Stomach (tissue), 9 donors: ENCODE measurements around the gene GNPAT. TPM values are rescaled to one million over a fixed set of nuclear protein-coding genes. Genes with fewer than 3 reads are reported as not detected.

Experiments used
- DNase-seq, 2 donors: peaks; one replicate each; pipeline versions ENCODE4 v3.0.0 to v3.0.0-alpha.2; 2013 to 2019
- H3K27ac ChIP-seq, 5 donors: fragments of 200-600 bp in 4 of 5; sonication (generic) in 4 of 5; one replicate each; pipeline ENCODE4 v1.5.1; 2013 to 2019; ENCODE audit warnings: mild to moderate bottlenecking in 1 of 5, moderate library complexity in 1 of 5
- H3K27me3 ChIP-seq, 3 donors: fragments of 200-600 bp; sonication (generic); one replicate each; pipeline ENCODE4 v1.5.1; 2017 to 2019; ENCODE audit warnings: mixed run types in 1 of 3
- H3K36me3 ChIP-seq, 4 donors: fragments of 200-600 bp; sonication (generic); 1 replicate in 3 of 4; 2 replicates in 1 of 4; pipeline ENCODE4 v1.5.1; 2016 to 2019
- H3K4me1 ChIP-seq, 4 donors: fragments of 200-600 bp; sonication (generic); one replicate each; pipeline ENCODE4 v1.5.1; 2016 to 2019
- H3K4me3 ChIP-seq, 4 donors: fragments of 200-600 bp; sonication (generic) in 3 of 4; one replicate each; pipeline ENCODE4 v1.5.1; 2016 to 2019; ENCODE audit warnings: mild to moderate bottlenecking in 1 of 4
- H3K9me3 ChIP-seq, 4 donors: fragments of 200-600 bp; sonication (generic); one replicate each; pipeline ENCODE4 v1.5.1; 2016 to 2019
- EP300 ChIP-seq: sonication (generic); formaldehyde crosslinking; IDR thresholded peaks from one replicate; pipeline ENCODE4 v1.6.1; 2017; ENCODE audit warnings: antibody characterized with exemption
- POLR2A ChIP-seq, 4 donors: fragments of 450-650 bp; IDR thresholded peaks; one replicate each; pipeline ENCODE4 v1.6.1; 2016; ENCODE audit warnings: antibody characterized with exemption in 4 of 4, control low read depth in 2 of 4, mild to moderate bottlenecking in 1 of 4, moderate library complexity in 1 of 4
- POLR2AphosphoS5 ChIP-seq, 3 donors: sonication (generic); formaldehyde crosslinking; IDR thresholded peaks; one replicate each; pipeline ENCODE4 v1.6.1; 2016; ENCODE audit warnings: antibody characterized with exemption in 3 of 3
- WGBS, 5 donors: extraction: QIAGEN DNeasy Blood & Tissue Kit in 3 of 5; methylation state at CpG; one replicate each; pipeline versions ENCODE4 v1.1.5 to v1.1.7; 2013 to 2018; 5-methylcytosine and 5-hydroxymethylcytosine counted together
- intact Hi-C: fragments of 100-400 bp; cut with DNase I; formaldehyde crosslinking; loops from one replicate; pipeline ENCODE4 v1.15.1; 2023; ENCODE audit warnings: low total_unique reads
- polyA plus RNA-seq, 3 donors: library from polyadenylated mRNA; stranded (reverse); fragments of 200-250 nt; gene quantifications; one replicate each; pipeline ENCODE4 v1.2.3, GENCODE V29; 2013
- small RNA-seq, 4 donors: library from RNA; depleted of rRNA; stranded (forward); fragments of <200 nt; gene quantifications; one replicate each; pipeline ENCODE3, GENCODE V24; 2016
- total RNA-seq, 5 donors: library from RNA; depleted of rRNA; stranded (reverse); fragments of >200 nt; gene quantifications; one replicate each; pipeline versions ENCODE4 v1.1.0 to v1.2.3, GENCODE V29; 2014 to 2016
- TF ChIP-seq, protein P1 (sequence below), 7 experiments: fragments of 450-650 bp in 4 of 7; fragments of 200-600 bp in 3 of 7; sonication (generic) in 3 of 7; IDR thresholded peaks; one replicate each; pipeline ENCODE4 v1.5.1; 2016 to 2019; ENCODE audit warnings: antibody characterized with exemption in 7 of 7, control low read depth in 2 of 7, mild to moderate bottlenecking in 1 of 7
- donor health status: healthy with polysubstance abuse.
- donor health status: Bipolar disorder and iron deficiency.
- donor health status: healthy.

The GNPAT gene
- total and polyA plus RNA-seq, 8 donors: 35.9 to 76.8 (median 44.9) TPM

DNA sequence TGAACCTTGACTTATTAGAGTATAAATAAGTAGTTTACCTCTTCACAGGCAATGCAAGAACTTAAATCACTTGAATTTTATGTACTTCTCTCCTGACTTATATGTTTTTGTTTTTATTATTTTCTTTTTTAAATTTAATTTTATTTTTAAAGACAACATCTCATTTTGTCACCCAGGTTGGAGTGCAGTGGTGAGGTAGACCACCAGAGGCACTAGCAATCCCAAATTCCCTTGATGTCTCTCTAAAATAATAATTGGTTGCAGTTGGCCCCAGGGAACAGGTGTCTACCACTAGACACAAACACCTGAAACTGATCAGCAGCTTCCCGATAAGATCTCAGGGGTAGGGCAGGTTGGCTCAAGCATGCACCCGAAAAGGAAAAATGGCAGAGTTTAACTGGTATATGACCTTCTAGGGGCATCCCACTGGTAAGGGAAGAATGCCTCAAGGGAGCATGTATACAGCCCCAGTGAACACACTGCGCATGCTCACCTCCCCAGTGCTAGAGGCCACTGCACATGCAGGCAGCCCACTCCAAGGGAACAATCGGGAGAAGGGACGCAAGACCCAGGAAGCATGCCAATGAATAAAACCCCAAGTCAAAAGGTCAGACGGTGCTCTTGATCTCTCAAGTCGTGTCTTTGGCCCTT is 82.0 kb downstream of the GNPAT start:
- no peaks in the 10 kb centered on the region for H3K36me3 ChIP-seq
- H3K27me3 ChIP-seq: no peaks in the 10 kb centered on the region
- intact Hi-C loops: no loop called here
- WGBS, 5 donors: 67 to 81% (median 80%) methylated on average over 7 of the region's 7 CpGs
- TF ChIP-seq POLR2A (IDR thresholded peaks at IDR 0.05) (no peak), EP300 (no peak), POLR2AphosphoS5 (IDR thresholded peaks at IDR 0.05) (no peak)
- TF ChIP-seq, protein P1, sequence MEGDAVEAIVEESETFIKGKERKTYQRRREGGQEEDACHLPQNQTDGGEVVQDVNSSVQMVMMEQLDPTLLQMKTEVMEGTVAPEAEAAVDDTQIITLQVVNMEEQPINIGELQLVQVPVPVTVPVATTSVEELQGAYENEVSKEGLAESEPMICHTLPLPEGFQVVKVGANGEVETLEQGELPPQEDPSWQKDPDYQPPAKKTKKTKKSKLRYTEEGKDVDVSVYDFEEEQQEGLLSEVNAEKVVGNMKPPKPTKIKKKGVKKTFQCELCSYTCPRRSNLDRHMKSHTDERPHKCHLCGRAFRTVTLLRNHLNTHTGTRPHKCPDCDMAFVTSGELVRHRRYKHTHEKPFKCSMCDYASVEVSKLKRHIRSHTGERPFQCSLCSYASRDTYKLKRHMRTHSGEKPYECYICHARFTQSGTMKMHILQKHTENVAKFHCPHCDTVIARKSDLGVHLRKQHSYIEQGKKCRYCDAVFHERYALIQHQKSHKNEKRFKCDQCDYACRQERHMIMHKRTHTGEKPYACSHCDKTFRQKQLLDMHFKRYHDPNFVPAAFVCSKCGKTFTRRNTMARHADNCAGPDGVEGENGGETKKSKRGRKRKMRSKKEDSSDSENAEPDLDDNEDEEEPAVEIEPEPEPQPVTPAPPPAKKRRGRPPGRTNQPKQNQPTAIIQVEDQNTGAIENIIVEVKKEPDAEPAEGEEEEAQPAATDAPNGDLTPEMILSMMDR (IDR thresholded peaks at IDR 0.05): no peak
- no peaks in the 10 kb centered on the region for H3K9me3 ChIP-seq
- peaks cover 0 to 5% (median 0%) of the 10 kb centered on the region in 4 donors for H3K4me1 ChIP-seq
- no peak overlapping the region for H3K27ac ChIP-seq
- H3K4me3 ChIP-seq: no peak overlapping the region
- no peak for DNase-seq

DNA sequence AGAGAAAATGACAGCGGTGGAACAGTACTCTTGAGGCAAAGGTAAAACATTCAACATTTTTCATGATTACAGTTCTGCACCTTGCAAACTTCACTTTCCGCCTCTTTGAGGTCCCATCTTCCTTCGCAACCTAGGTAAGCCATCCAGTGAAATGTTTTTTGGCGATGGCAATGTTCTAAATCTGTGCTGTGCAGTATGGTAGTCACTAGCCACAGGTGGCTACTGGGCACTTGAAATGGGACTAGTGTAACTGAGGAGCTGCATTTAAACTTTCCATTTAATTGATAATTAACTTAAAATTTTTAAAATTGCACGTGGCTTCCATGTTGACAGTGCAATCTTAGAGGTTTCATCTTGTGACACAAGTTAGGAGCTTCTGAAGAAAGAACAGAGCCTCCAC is 83.6 kb downstream of the GNPAT start:
- TF ChIP-seq POLR2A (IDR thresholded peaks at IDR 0.05) (no peak), POLR2AphosphoS5 (IDR thresholded peaks at IDR 0.05) (no peak), EP300 (no peak)
- TF ChIP-seq, protein P1 (IDR thresholded peaks at IDR 0.05): no peak
- no peak for DNase-seq
- intact Hi-C loops: no loop called here
- Histone ChIP-seq H3K27ac (no peak overlapping the region), H3K4me3 (no peak overlapping the region), H3K4me1 (peaks cover 0 to 5% (median 0%) of the 10 kb centered on the region in 4 donors), H3K36me3 (no peaks in the 10 kb centered on the region), H3K9me3 (no peaks in the 10 kb centered on the region), H3K27me3 (no peaks in the 10 kb centered on the region)
- WGBS, 5 donors: 82 to 89% (median 88%) methylated on average over 5 of the region's 5 CpGs

DNA sequence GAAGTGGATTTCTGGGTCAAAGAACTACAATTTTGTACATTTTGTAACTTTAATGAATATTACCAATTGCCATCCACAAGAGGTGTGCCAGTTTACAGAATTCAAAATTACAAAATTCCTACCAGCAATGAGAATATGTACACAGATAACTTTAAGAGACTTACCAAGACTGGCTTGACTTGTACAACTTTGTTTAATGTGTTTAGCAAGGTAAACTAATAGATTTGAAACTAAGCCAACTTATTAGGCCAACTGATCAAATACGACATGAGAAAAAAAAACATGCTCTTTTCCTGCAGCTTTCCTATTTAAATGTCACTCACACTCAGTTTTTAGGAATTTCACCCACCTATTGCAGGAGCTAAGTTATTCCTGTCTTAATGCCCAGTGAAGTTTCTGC is 85.2 kb downstream of the GNPAT start:
- Histone ChIP-seq H3K4me3 (no peak overlapping the region), H3K4me1 (peaks cover 0 to 5% (median 0%) of the 10 kb centered on the region in 4 donors), H3K27ac (no peak overlapping the region), H3K27me3 (no peaks in the 10 kb centered on the region), H3K36me3 (peaks cover 0 to 7% (median 2%) of the 10 kb centered on the region in 4 donors), H3K9me3 (no peaks in the 10 kb centered on the region)
- TF ChIP-seq, protein P1 (IDR thresholded peaks at IDR 0.05): no peak
- TF ChIP-seq POLR2AphosphoS5 (IDR thresholded peaks at IDR 0.05): no peak
- no peak for TF ChIP-seq POLR2A (IDR thresholded peaks at IDR 0.05)
- TF ChIP-seq EP300: no peak
- intact Hi-C loops: no loop called here
- WGBS, 5 donors: 29 to 74% (median 45%) methylated on average over 1 of the region's 1 CpG
- DNase-seq: no peak

Small RNAs within 50 kb of the gene (small RNA-seq; reads per million reads assigned to genes)
- gene RNA5SP80: 0 reads per million in 4 donors

Other genes with a start within 250 kb of the GNPAT start
- 10 to 100 TPM in 3 of 5 donors, 1 to 10 TPM in 1, under 1 TPM in 1; 0.89 to 28.0 (median 12.1) TPM for gene FAM89A, start 201.0 kb upstream of the GNPAT start, total RNA-seq
- gene FAM89A, start 201.0 kb upstream of the GNPAT start, polyA plus RNA-seq: 10 to 100 TPM in 2 of 3 donors, 1 to 10 TPM in 1; 7.9 to 31.9 (median 29.3) TPM
- under 1 TPM in 1 of 5 donors, not detected in 4; 0.18 TPM for gene TRIM67, start 79.2 kb upstream of the GNPAT start, total RNA-seq
- under 1 TPM in 2 of 3 donors, not detected in 1; 0.03 to 0.15 TPM for gene TRIM67, start 79.2 kb upstream of the GNPAT start, polyA plus RNA-seq
- gene EXOC8, start 96.6 kb downstream of the GNPAT start, total RNA-seq: 10 to 100 TPM in 3 of 5 donors, 1 to 10 TPM in 2; 6.7 to 21.8 (median 14.5) TPM
- 1 to 10 TPM; 1.8 to 3.1 (median 2.4) TPM for gene EXOC8, start 96.6 kb downstream of the GNPAT start, polyA plus RNA-seq
- gene SPRTN, start 97.1 kb downstream of the GNPAT start, total RNA-seq: 10 to 100 TPM; 11.6 to 62.5 (median 25.8) TPM
- 1 to 10 TPM; 3.2 to 4.3 (median 3.9) TPM for gene SPRTN, start 97.1 kb downstream of the GNPAT start, polyA plus RNA-seq
- 10 to 100 TPM; 10.3 to 43.0 (median 34.8) TPM for gene EGLN1, start 181.1 kb downstream of the GNPAT start, total RNA-seq
- gene EGLN1, start 181.1 kb downstream of the GNPAT start, polyA plus RNA-seq: 10 to 100 TPM in 2 of 3 donors, 1 to 10 TPM in 1; 7.0 to 13.1 (median 10.4) TPM